ENCODE measurements around the gene EML1. TPM values are rescaled to one million over a fixed set of nuclear protein-coding genes. Genes with fewer than 3 reads are reported as not detected.

EML1 gene
- total RNA-seq, 2 experiments from 2014 or later = not detected

GRCh38 chr14:99749763-99750715, 43.2 kb upstream of the EML1 start:
- Histone ChIP-seq H3K27ac (ENCODE audit: low read depth, low read length, poor library complexity, severe bottlenecking) (no peak overlapping the region), H3K36me3 (ENCODE audit: insufficient read depth, low read length) (no peaks in the 10 kb centered on the region), H3K4me2 (ENCODE audit: low read length) (no peak overlapping the region), H4K20me1 (ENCODE audit: insufficient read depth, low read length) (no peaks in the 10 kb centered on the region), H3K9me2 (ENCODE audit: insufficient read depth, low read length) (no peaks in the 10 kb centered on the region), H3K4me3 (ENCODE audit: low read depth, low read length, poor library complexity, severe bottlenecking) (no peak overlapping the region), H3K9me3 (ENCODE audit: low read length) (no peaks in the 10 kb centered on the region), H2AFZ (ENCODE audit: low read length) (no peak overlapping the region), H3K79me2 (ENCODE audit: insufficient read depth, low read depth, low read length) (no peaks in the 10 kb centered on the region), H3K4me1 (ENCODE audit: insufficient read depth, low read length, poor library complexity, severe bottlenecking) (peaks cover 6% of the 10 kb centered on the region)
- ChIA-PET POLR2A (interaction anchor here (0.5 kb wide), 1 partner anchor 304 kb away, joined by 3 read pairs; no protein-coding TSS in a partner anchor), CTCF (ENCODE audit: unreplicated experiment) (no interaction called here)
- DNase-seq (ENCODE audit: low spot score) = no peak
- no peak for TF ChIP-seq EZH2phosphoT487 (IDR thresholded peaks at IDR 0.05; ENCODE audit: borderline replicate concordance, low read depth, low read length)
- TF ChIP-seq CTCF (conservative IDR thresholded peaks at IDR 0.05; ENCODE audit: low read length) = no peak
- intact Hi-C loops (cut with micrococcal nuclease; ENCODE audit: unreplicated experiment) = no loop called here
- BruUV-seq (replicated peaks) = no TSS peak

GRCh38 chr14:99750746-99751450, 42.3 kb upstream of the EML1 start:
- no peaks in the 10 kb centered on the region for H3K79me2 ChIP-seq (ENCODE audit: insufficient read depth, low read depth, low read length)
- no peaks in the 10 kb centered on the region for H3K9me3 ChIP-seq (ENCODE audit: low read length)
- ChIA-PET POLR2A (no interaction called here), CTCF (ENCODE audit: unreplicated experiment) (interaction anchor here (0.7 kb wide), 1 partner anchor 25 kb away, joined by 3 read pairs; no protein-coding TSS in a partner anchor)
- no peaks in the 10 kb centered on the region for H3K9me2 ChIP-seq (ENCODE audit: insufficient read depth, low read length)
- H3K4me1 ChIP-seq (ENCODE audit: insufficient read depth, low read length, poor library complexity, severe bottlenecking) = peaks cover 6% of the 10 kb centered on the region
- H3K27ac ChIP-seq (ENCODE audit: low read depth, low read length, poor library complexity, severe bottlenecking) = no peak overlapping the region
- no peak overlapping the region for H3K4me3 ChIP-seq (ENCODE audit: low read depth, low read length, poor library complexity, severe bottlenecking)
- intact Hi-C loops (cut with micrococcal nuclease; ENCODE audit: unreplicated experiment) = no loop called here
- TF ChIP-seq EZH2phosphoT487 (IDR thresholded peaks at IDR 0.05; ENCODE audit: borderline replicate concordance, low read depth, low read length) (no peak), CTCF (conservative IDR thresholded peaks at IDR 0.05; ENCODE audit: low read length) (no peak)
- no TSS peak for BruUV-seq (replicated peaks)
- H3K4me2 ChIP-seq (ENCODE audit: low read length) = no peak overlapping the region
- H3K36me3 ChIP-seq (ENCODE audit: insufficient read depth, low read length) = no peaks in the 10 kb centered on the region
- no peak overlapping the region for H2AFZ ChIP-seq (ENCODE audit: low read length)
- DNase-seq (ENCODE audit: low spot score) = no peak
- no peaks in the 10 kb centered on the region for H4K20me1 ChIP-seq (ENCODE audit: insufficient read depth, low read length)
